Panc1 (cell line): ENCODE measurements around the gene WFDC8.

Source experiments
- CTCF ChIP-seq: fragments of 450-650 bp; IDR thresholded peaks from 2 replicates; pipeline ENCODE4 v1.5.1; 2017; ENCODE audit warnings: mild to moderate bottlenecking
- REST ChIP-seq, 2 experiments: IDR thresholded peaks; 2 replicates each; pipeline ENCODE4 v1.6.1; 2011 to 2012; ENCODE audit warnings: low read depth in 2 of 2, control low read depth in 1 of 2, low read length in 1 of 2, mild to moderate bottlenecking in 1 of 2, moderate library complexity in 1 of 2; ENCODE audit not compliant: insufficient read depth in 1 of 2

- no peak for TF ChIP-seq REST (IDR thresholded peaks at IDR 0.05; ENCODE audit: insufficient read depth in 1 of 2, low read depth in 2 of 2, low read length in 1 of 2)
- TF ChIP-seq CTCF, result no peak
Measured at GRCh38 chr20:45581702-45582101, 2.6 kb upstream of the WFDC8 start.
